ENCODE data around the gene PALLD. TPM values are rescaled to one million over a fixed set of nuclear protein-coding genes. Genes with fewer than 3 reads are reported as not detected.

PALLD gene
- total RNA-seq: 132 and 240 TPM in 2 replicates

DNA sequence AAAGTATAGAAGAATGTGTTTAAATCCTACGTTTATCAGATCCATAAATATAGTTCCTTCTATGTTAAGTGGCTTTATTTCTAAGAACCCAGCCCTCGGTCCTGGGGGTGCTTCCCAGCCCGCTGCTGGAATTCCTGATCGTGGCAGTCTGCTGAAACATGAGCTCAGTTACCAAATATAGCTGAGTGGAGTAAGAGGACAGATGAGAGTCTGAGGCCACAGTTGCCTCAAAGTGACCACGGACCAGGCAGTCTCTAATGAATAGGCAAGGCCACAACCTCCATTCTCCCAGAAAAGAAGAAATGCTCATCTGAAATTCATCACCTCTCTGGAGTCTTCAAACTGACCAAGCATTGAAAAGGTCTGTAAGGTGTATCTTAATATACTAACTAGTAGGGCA lies at the start of gene PALLD:
Gene PALLD, plus strand, starts transcription at position 219 of the 400 bp plus-strand sequence.

Small RNA genes within 50 kb of the gene (small RNA-seq; reads per million reads assigned to genes)
- not detected for gene RF00432 (ENCODE audit: low replicate concordance)
- not detected for gene RNU6-1336P (ENCODE audit: low replicate concordance)
- not detected for gene RNU6-853P (ENCODE audit: low replicate concordance)

Other genes with a start within 250 kb of the PALLD start
- 14.2 and 19.3 TPM in 2 replicates for gene DDX60, start 178.3 kb upstream of the PALLD start, total RNA-seq
- gene DDX60L, start 16.6 kb upstream of the PALLD start, total RNA-seq: 43.7 and 43.8 TPM in 2 replicates